Stimulated activated CD4-positive, alpha-beta T cell treated with anti-CD3 and anti-CD28 coated beads, Interleukin-1b, Interleukin-23, amount 100 ng/mL, for 1 hour (primary cell): ENCODE measurements around the gene ISYNA1.

Source experiments
- DNase-seq, 2 donors: peaks; one replicate each; pipeline ENCODE4 v3.0.0-alpha.2; 2020; ENCODE audit warnings: low read depth in 2 of 2

The ISYNA1 gene

DNA sequence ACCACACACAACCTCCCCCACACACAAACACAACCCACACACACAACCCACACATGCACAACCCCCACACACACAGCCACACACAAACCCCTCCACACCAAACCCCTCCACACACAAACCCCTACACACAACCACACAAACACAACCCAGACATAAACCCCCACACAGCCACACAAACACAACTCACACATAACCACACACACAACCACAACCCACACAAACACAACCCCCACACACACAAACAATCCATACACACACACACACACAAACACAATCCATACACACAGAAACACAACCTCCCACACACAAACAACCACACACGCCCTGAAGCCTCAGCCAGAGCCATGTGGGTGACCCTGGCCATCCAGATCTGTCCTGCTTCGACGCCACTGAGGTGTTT lies 30.0 kb upstream of the ISYNA1 start:
- no peak for DNase-seq

DNA sequence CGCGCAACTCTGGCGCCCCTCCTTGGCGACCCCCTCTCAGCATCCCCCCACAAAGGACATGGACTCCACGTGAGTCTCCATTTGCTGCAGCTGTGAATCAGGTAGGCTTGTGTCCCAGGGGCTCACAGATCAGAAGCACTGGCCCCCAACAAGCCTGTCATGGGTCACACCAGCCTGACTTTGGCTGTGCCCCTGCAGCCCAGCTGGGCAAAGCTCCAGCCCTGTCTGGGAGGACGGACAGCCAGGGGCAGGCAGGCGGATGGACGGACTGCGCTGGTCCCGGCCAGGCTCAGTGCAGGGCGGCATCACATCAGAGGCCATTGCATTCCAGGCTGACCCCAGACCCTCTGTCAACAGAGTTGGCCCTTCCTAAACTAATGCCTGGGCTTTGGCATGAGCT lies 28.4 kb upstream of the ISYNA1 start:
- no peak for DNase-seq

DNA sequence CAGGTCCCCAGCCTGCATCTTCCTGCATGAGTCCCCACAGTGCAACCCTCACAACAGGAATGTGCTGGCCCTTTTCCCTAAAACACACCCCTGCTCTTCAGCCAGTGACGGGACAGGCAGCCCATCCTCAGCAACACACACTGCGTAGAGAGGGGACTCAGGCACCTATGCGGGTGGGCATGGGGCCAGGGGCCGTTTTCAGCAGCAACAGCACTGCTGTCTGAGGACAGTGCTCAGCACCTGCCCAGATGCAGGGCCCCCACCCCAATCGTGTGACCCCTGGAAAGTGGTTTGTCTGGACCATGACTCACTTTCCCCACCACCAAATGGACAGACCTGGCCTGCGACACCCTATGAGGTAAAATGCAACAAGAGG lies 28.0 kb upstream of the ISYNA1 start:
- DNase-seq: no peak

DNA sequence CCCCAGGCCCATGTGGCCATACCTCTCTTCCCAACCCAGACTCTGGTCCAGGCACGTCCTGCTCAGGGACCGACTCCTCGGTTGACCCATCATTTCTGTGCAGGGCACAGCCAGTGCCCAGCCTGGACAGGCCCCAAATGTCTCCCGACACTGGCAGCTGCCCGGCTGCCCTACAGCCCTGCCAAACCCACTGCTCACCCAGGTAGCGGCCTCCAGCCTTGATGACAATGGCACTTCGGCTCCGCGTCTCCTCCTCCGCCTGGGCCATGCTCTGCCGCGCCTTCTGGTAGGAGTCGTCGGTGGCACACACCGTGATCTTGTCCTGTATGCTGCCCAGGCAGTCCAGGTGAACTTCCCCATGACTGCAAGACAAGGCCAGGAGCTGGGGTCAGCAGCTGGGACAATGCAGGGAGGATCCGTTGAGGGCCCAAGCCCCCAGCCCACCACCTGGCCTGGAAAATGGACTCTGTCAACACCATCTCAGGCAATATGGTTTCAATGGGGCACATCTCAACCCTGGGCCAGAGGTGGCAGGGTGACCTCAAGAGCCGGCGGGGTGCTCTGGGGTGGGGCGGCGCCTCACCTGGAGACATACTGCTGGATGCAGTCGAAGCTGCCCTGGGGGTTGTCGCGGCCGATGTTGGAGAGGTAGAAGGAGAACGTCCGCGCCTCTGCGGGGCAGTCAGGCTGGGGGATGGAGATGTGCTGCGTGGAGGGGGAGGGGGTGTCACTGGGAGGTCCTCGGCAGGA lies 27.5 kb upstream of the ISYNA1 start:
- DNase-seq: no peak

- DNase-seq: no peak
Observed at GRCh38 chr19:18464646-18465045, 26.7 kb upstream of the ISYNA1 start.

DNA sequence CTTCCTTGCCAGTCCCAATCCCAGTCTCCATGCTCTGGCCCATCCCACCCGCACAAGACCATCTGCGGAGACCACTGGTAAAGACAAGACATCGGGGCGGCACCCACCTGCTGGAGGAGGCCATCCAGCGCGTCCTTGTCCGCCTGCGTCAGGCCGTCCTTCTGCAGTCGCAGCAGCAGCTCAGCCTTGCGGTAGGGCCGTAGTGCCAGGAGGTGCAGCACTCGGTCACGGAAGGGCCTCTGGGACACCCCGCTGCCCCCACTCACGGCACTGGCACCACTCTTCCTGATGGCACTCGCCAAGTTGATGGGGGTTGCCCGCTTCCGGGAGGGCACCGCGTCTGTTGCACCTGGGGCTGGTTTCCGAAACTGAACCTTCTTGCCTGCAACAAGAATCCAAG lies 23.5 kb upstream of the ISYNA1 start:
- DNase-seq: no peak

- DNase-seq: no peak
Observed at GRCh38 chr19:18460900-18461299, 23.0 kb upstream of the ISYNA1 start.

- no peak for DNase-seq
Observed at GRCh38 chr19:18457483-18458331, 19.8 kb upstream of the ISYNA1 start.

GRCh38 chr19:18456974-18457373 lies 19.0 kb upstream of the ISYNA1 start:
- DNase-seq: no peak

DNA sequence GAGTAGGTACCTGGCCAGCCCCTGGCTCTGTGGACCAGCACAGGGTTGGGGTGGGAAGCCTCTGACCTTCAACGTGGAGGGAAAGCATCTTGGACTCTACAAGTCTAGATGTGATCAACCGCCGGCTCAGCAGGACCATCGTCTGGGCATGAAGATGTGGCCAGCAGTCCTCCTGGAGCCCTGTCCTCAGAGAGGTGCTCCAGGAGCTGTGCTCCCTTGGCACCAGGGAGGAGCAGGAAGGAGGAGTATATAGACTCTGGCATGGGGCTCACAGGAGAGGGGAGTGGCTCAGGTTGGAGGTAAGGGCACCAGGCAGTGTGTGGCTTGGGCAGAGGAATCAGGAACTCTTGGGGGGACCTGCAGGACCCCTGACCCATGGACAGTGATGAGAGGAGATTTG lies 18.3 kb upstream of the ISYNA1 start:
- no peak for DNase-seq

DNA sequence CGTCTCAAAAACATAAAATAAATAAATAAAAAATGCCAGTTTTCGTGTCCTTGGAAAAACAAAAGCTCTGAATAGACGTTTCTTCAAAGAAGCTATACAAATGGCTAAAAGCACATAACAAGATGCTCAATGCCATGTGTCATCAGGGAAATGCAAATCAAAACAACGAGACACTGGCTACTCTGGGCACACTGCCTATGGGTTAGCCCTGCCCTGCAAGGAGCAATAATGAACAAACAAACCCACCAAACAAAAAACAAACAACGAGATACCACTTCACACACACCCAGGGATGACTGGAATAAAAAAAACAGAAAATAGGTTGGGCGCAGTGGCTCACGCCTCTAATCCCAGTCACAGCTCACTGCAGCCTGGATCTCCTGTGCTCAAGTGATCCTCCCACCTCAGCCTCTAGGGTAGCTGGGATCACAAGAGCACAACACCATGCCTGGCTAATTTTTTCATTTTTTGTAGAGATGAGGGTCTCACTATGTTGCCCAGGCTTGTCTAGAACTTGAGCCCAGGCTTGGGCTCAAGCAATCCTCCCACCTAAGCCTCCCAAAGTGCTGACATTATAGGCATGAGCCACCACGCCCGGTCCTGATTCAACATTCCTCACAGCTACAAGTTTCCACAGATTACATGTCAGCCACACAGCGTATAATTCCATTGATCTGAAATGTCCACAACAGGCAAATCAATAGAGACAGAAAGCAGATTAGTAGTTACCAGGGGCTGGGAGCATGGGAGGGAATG lies 15.5 kb upstream of the ISYNA1 start:
- DNase-seq: no peak

GRCh38 chr19:18452386-18452785 lies 14.5 kb upstream of the ISYNA1 start:
- DNase-seq: no peak

- peak; percentile 73 to 86 for DNase-seq
Observed at GRCh38 chr19:18450931-18451836, 13.3 kb upstream of the ISYNA1 start.

GRCh38 chr19:18450021-18450930 lies 12.3 kb upstream of the ISYNA1 start:
- DNase-seq: no peak

GRCh38 chr19:18449552-18449951 lies 11.6 kb upstream of the ISYNA1 start:
- no peak for DNase-seq

GRCh38 chr19:18446811-18447359 lies 9.0 kb upstream of the ISYNA1 start:
- DNase-seq: no peak

DNA sequence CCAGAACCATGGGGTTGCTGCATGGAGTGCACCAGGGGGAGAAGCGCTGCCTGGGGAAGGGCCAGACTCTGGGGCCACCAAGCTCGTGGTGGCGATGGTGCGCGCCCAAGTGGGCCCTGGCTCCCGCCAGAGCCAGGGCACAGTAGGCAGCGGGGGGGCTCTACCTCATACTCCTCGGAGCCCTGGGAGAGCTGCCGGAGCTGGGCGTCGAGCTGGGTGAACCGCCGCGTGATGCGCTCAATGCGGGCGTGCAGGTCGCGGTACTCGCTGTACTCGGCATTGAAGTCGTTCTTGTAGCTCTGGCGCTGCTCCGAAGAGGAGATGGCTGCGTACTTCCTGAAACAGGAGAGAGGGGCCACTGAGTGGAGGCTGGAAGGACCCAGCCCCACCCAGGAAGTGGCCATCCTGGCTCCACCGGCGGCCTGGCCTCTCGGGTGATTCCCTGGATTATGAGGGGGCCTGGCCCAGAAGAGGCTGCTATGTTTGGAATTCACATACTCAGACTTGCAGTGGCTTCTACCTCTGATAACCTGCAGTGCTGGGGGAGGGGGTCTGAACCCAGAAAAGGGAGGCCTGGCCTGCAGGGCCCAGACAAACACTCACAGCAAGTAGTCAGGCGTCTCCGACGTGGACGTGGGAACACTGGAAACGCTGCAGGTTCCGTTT lies 8.3 kb upstream of the ISYNA1 start:
- DNase-seq: no peak

GRCh38 chr19:18445262-18445948 lies 7.5 kb upstream of the ISYNA1 start:
- no peak for DNase-seq

DNA sequence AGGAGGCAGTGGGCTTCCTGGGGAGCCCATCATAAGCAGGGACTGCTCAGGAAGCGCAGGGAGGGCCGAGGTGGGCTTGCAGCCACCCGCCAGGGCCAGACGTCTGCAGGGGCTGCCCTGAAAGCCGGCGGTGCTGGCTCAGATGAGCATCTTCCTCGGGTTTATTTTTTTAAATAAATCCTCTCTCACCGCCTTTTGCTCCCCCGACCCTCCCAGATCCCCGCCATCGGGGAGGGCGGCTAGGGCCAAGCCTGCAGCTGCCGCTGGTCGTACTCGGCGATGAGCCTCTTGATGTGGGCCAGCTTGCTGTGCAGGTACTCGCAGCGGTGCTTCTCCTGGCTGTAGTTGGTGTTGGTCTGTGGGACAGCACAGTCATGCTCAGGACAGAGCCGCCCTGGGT lies 6.6 kb upstream of the ISYNA1 start:
- DNase-seq: no peak
